ENCODE measurements around the gene PTCHD1.

The PTCHD1 gene

GRCh38 chrX:23333842-23334520, 668 bp upstream of the PTCHD1 start:
- H3K36me3 Mint-ChIP-seq (ENCODE audit: low read depth): no peaks in the 10 kb centered on the region
- H3K4me1 Mint-ChIP-seq (ENCODE audit: low read depth): peaks cover 9% of the 10 kb centered on the region
- no peak overlapping the region for H3K4me3 Mint-ChIP-seq
- H3K27ac Mint-ChIP-seq: no peak overlapping the region
- no peaks in the 10 kb centered on the region for H3K9me3 Mint-ChIP-seq
- H3K27me3 Mint-ChIP-seq: peaks cover 53% of the 10 kb centered on the region

- H3K27me3 Mint-ChIP-seq: peaks cover 49% of the 10 kb centered on the region
- H3K4me3 Mint-ChIP-seq: no peak overlapping the region
- H3K4me1 Mint-ChIP-seq (ENCODE audit: low read depth): peaks cover 9% of the 10 kb centered on the region
- no peak overlapping the region for H3K27ac Mint-ChIP-seq
- H3K36me3 Mint-ChIP-seq (ENCODE audit: low read depth): no peaks in the 10 kb centered on the region
- no peaks in the 10 kb centered on the region for H3K9me3 Mint-ChIP-seq
These were observed 165 bp upstream of the PTCHD1 start for GRCh38 chrX:23334521-23334847.

GRCh38 chrX:23338334-23338733, 3.7 kb downstream of the PTCHD1 start:
- peaks cover 3% of the 10 kb centered on the region for H3K4me1 Mint-ChIP-seq (ENCODE audit: low read depth)
- no peaks in the 10 kb centered on the region for H3K36me3 Mint-ChIP-seq (ENCODE audit: low read depth)
- H3K27ac Mint-ChIP-seq: no peak overlapping the region
- H3K27me3 Mint-ChIP-seq: peaks cover 30% of the 10 kb centered on the region
- H3K4me3 Mint-ChIP-seq: no peak overlapping the region
- no peaks in the 10 kb centered on the region for H3K9me3 Mint-ChIP-seq

GRCh38 chrX:23341452-23341851, 6.8 kb downstream of the PTCHD1 start:
- Mint-ChIP-seq H3K4me3 (no peak overlapping the region), H3K4me1 (ENCODE audit: low read depth) (no peaks in the 10 kb centered on the region), H3K27ac (no peak overlapping the region), H3K9me3 (no peaks in the 10 kb centered on the region), H3K27me3 (peaks cover 15% of the 10 kb centered on the region), H3K36me3 (ENCODE audit: low read depth) (no peaks in the 10 kb centered on the region)

- no peaks in the 10 kb centered on the region for H3K36me3 Mint-ChIP-seq (ENCODE audit: low read depth)
- peaks cover 7% of the 10 kb centered on the region for H3K9me3 Mint-ChIP-seq
- no peak overlapping the region for H3K27ac Mint-ChIP-seq
- H3K27me3 Mint-ChIP-seq: peaks cover 9% of the 10 kb centered on the region
- no peaks in the 10 kb centered on the region for H3K4me1 Mint-ChIP-seq (ENCODE audit: low read depth)
- no peak overlapping the region for H3K4me3 Mint-ChIP-seq
These were observed 9.7 kb downstream of the PTCHD1 start for GRCh38 chrX:23344238-23344903.

- H3K4me3 Mint-ChIP-seq: no peak overlapping the region
- H3K9me3 Mint-ChIP-seq: peaks cover 7% of the 10 kb centered on the region
- no peaks in the 10 kb centered on the region for H3K36me3 Mint-ChIP-seq (ENCODE audit: low read depth)
- peaks cover 9% of the 10 kb centered on the region for H3K27me3 Mint-ChIP-seq
- H3K27ac Mint-ChIP-seq: no peak overlapping the region
- no peaks in the 10 kb centered on the region for H3K4me1 Mint-ChIP-seq (ENCODE audit: low read depth)
These were observed 10.2 kb downstream of the PTCHD1 start for GRCh38 chrX:23344904-23345271.

GRCh38 chrX:23356189-23356588, 21.5 kb downstream of the PTCHD1 start:
- H3K9me3 Mint-ChIP-seq: no peaks in the 10 kb centered on the region
- H3K27me3 Mint-ChIP-seq: no peaks in the 10 kb centered on the region
- no peaks in the 10 kb centered on the region for H3K4me1 Mint-ChIP-seq (ENCODE audit: low read depth)
- H3K4me3 Mint-ChIP-seq: no peak overlapping the region
- no peak overlapping the region for H3K27ac Mint-ChIP-seq
- no peaks in the 10 kb centered on the region for H3K36me3 Mint-ChIP-seq (ENCODE audit: low read depth)

GRCh38 chrX:23364416-23364815, 29.8 kb downstream of the PTCHD1 start:
- Mint-ChIP-seq H3K36me3 (ENCODE audit: low read depth) (no peaks in the 10 kb centered on the region), H3K9me3 (no peaks in the 10 kb centered on the region)

GRCh38 chrX:23365541-23365940, 30.9 kb downstream of the PTCHD1 start:
- no peak overlapping the region for H3K27ac Mint-ChIP-seq
- no peak overlapping the region for H3K4me3 Mint-ChIP-seq
- H3K4me1 Mint-ChIP-seq (ENCODE audit: low read depth): no peaks in the 10 kb centered on the region
- no peaks in the 10 kb centered on the region for H3K9me3 Mint-ChIP-seq
- H3K27me3 Mint-ChIP-seq: peaks cover 10% of the 10 kb centered on the region
- H3K36me3 Mint-ChIP-seq (ENCODE audit: low read depth): no peaks in the 10 kb centered on the region

More at GRCh38 chrX:23364416-23364815, 29.8 kb downstream of the PTCHD1 start:
- no peak overlapping the region for H3K4me3 Mint-ChIP-seq
- no peak overlapping the region for H3K27ac Mint-ChIP-seq
- H3K4me1 Mint-ChIP-seq (ENCODE audit: low read depth): no peaks in the 10 kb centered on the region
- H3K27me3 Mint-ChIP-seq: peaks cover 10% of the 10 kb centered on the region

- Mint-ChIP-seq H3K27ac (no peak overlapping the region), H3K27me3 (peaks cover 10% of the 10 kb centered on the region), H3K4me3 (no peak overlapping the region), H3K9me3 (no peaks in the 10 kb centered on the region), H3K36me3 (ENCODE audit: low read depth) (no peaks in the 10 kb centered on the region), H3K4me1 (ENCODE audit: low read depth) (no peaks in the 10 kb centered on the region)
These were observed 32.3 kb downstream of the PTCHD1 start for GRCh38 chrX:23366914-23367313.

- Mint-ChIP-seq H3K9me3 (no peaks in the 10 kb centered on the region), H3K27me3 (peaks cover 10% of the 10 kb centered on the region), H3K4me1 (ENCODE audit: low read depth) (no peaks in the 10 kb centered on the region), H3K4me3 (no peak overlapping the region), H3K27ac (no peak overlapping the region), H3K36me3 (ENCODE audit: low read depth) (no peaks in the 10 kb centered on the region)
These were observed 34.4 kb downstream of the PTCHD1 start for GRCh38 chrX:23369027-23369426.

GRCh38 chrX:23372220-23372902, 37.7 kb downstream of the PTCHD1 start:
- no peak overlapping the region for H3K27ac Mint-ChIP-seq
- H3K4me1 Mint-ChIP-seq (ENCODE audit: low read depth): no peaks in the 10 kb centered on the region
- no peaks in the 10 kb centered on the region for H3K36me3 Mint-ChIP-seq (ENCODE audit: low read depth)
- H3K27me3 Mint-ChIP-seq: peaks cover 4% of the 10 kb centered on the region
- no peaks in the 10 kb centered on the region for H3K9me3 Mint-ChIP-seq
- H3K4me3 Mint-ChIP-seq: no peak overlapping the region

- H3K27ac Mint-ChIP-seq: no peak overlapping the region
- H3K9me3 Mint-ChIP-seq: no peaks in the 10 kb centered on the region
- no peaks in the 10 kb centered on the region for H3K36me3 Mint-ChIP-seq (ENCODE audit: low read depth)
- H3K4me3 Mint-ChIP-seq: no peak overlapping the region
- H3K4me1 Mint-ChIP-seq (ENCODE audit: low read depth): no peaks in the 10 kb centered on the region
- H3K27me3 Mint-ChIP-seq: peaks cover 4% of the 10 kb centered on the region
These were observed 38.6 kb downstream of the PTCHD1 start for GRCh38 chrX:23373129-23373804.

- no peak overlapping the region for H3K27ac Mint-ChIP-seq
- H3K4me3 Mint-ChIP-seq: no peak overlapping the region
- no peaks in the 10 kb centered on the region for H3K36me3 Mint-ChIP-seq (ENCODE audit: low read depth)
- no peaks in the 10 kb centered on the region for H3K9me3 Mint-ChIP-seq
- H3K4me1 Mint-ChIP-seq (ENCODE audit: low read depth): no peaks in the 10 kb centered on the region
- H3K27me3 Mint-ChIP-seq: peaks cover under 1% of the 10 kb centered on the region
These were observed 39.6 kb downstream of the PTCHD1 start for GRCh38 chrX:23374291-23374690.

- Mint-ChIP-seq H3K4me3 (no peak overlapping the region), H3K9me3 (no peaks in the 10 kb centered on the region), H3K27me3 (peaks cover 3% of the 10 kb centered on the region), H3K4me1 (ENCODE audit: low read depth) (peaks cover 3% of the 10 kb centered on the region), H3K27ac (no peak overlapping the region), H3K36me3 (ENCODE audit: low read depth) (no peaks in the 10 kb centered on the region)
These were observed 41.9 kb downstream of the PTCHD1 start for GRCh38 chrX:23376581-23376980.

Measured in stimulated activated naive CD8-positive, alpha-beta T cell treated with anti-CD3 and anti-CD28 coated beads, Interleukin-15, Interleukin-2, amounts not matched to agents 100 ng/mL and 50 ng/mL, for 24 hours (primary cell).